Endothelial cell of umbilical vein (primary cell): Measurements from ENCODE around the gene FOXN1. TPM values are rescaled to one million over a fixed set of nuclear protein-coding genes. Genes with fewer than 3 reads are reported as not detected.

Source experiments
- BruUV-seq: library from RNA; stranded (reverse); fragments of 400-500 nt; replicated peaks from 2 replicates; lab custom pipeline; 2021; lab: Mats Ljungman, UMichigan
- CTCF ChIA-PET: fragments of 300-600, 350-600 bp; sonication (Branson Sonifier 250); formaldehyde crosslinking; loops from one replicate; lab custom pipeline; 2021; ENCODE audit warnings: antibody characterized with exemption, inconsistent platforms; lab: Charles Lee
- POLR2A ChIA-PET: fragments of 300-600, 350-600 bp; sonication (Branson Sonifier 250); formaldehyde crosslinking; loops from one replicate; lab custom pipeline; 2021; ENCODE audit warnings: antibody characterized with exemption, inconsistent platforms; lab: Charles Lee
- DNase-seq: peaks from one replicate; pipeline ENCODE4 v3.0.0-alpha.2; 2011; ENCODE audit warnings: low read depth, low spot score
- FAIRE-seq: peaks from 2 replicates; lab custom pipeline; 2011; peaks lifted over from hg19 to GRCh38; lab: Jason Lieb, UNC
- H2AFZ ChIP-seq: 2 replicates; pipeline ENCODE4 v1.6.0; 2012; ENCODE audit warnings: low read depth, low read length, control low read depth, inconsistent platforms
- H3K27ac ChIP-seq: 2 replicates; pipeline ENCODE4 v1.5.1; 2011; ENCODE audit warnings: low read depth, mild to moderate bottlenecking, control low read depth, low read length, moderate library complexity; ENCODE audit not compliant: insufficient read depth
- H3K27me3 ChIP-seq, 2 experiments: 2 replicates each; pipeline versions ENCODE4 v1.6.0 to v1.6.1; 2011; ENCODE audit warnings: low read length in 2 of 2, mixed read lengths in 1 of 2; ENCODE audit not compliant: control insufficient read depth in 2 of 2, insufficient read depth in 2 of 2
- H3K36me3 ChIP-seq, 2 experiments: 2 replicates in 1 of 2; 3 replicates in 1 of 2; pipeline ENCODE4 v1.5.1; 2011; ENCODE audit warnings: low read length in 2 of 2, mild to moderate bottlenecking in 1 of 2, moderate library complexity in 1 of 2; ENCODE audit not compliant: control insufficient read depth in 2 of 2, insufficient read depth in 2 of 2; ENCODE audit errors: extremely low read depth in 1 of 2
- H3K4me1 ChIP-seq: 3 replicates; pipeline ENCODE4 v1.5.1; 2011; ENCODE audit warnings: mild to moderate bottlenecking, low read length; ENCODE audit not compliant: control insufficient read depth, insufficient read depth; ENCODE audit errors: extremely low read depth
- H3K4me2 ChIP-seq: 2 replicates; pipeline ENCODE4 v1.6.1; 2011; ENCODE audit warnings: low read length, control low read depth, mixed read lengths; ENCODE audit not compliant: insufficient read depth
- H3K4me3 ChIP-seq, 3 experiments: fragments of 200-600 bp in 1 of 3; sonication (generic), shearing (Covaris generic) in 1 of 3; replicated peaks in 1 of 3; 2 replicates each; pipeline ENCODE4 v1.5.1; 2011 to 2016; ENCODE audit warnings: control low read depth in 3 of 3, low read length in 3 of 3, mild to moderate bottlenecking in 2 of 3, inconsistent platforms in 1 of 3, low read depth in 1 of 3, moderate library complexity in 1 of 3; ENCODE audit not compliant: insufficient read depth in 1 of 3
- H3K79me2 ChIP-seq: 2 replicates; pipeline ENCODE4 v1.6.0; 2012; ENCODE audit warnings: low read length, inconsistent platforms; ENCODE audit not compliant: control insufficient read depth, insufficient read depth
- H3K9ac ChIP-seq: replicated peaks from 2 replicates; pipeline ENCODE3; 2011; ENCODE audit warnings: low read length, control low read depth; ENCODE audit not compliant: insufficient read depth; ENCODE audit errors: extremely low read depth
- H3K9me1 ChIP-seq: replicated peaks from 3 replicates; pipeline ENCODE4 v1.6.0; 2011; ENCODE audit warnings: mild to moderate bottlenecking, low read length; ENCODE audit not compliant: control insufficient read depth, insufficient read depth; ENCODE audit errors: extremely low read depth
- H3K9me3 ChIP-seq: replicated peaks from 2 replicates; pipeline ENCODE4 v1.5.1; 2012; ENCODE audit warnings: low read length, inconsistent platforms; ENCODE audit not compliant: control insufficient read depth, insufficient read depth
- H4K20me1 ChIP-seq: replicated peaks from 2 replicates; pipeline ENCODE3; 2011; ENCODE audit warnings: mild to moderate bottlenecking, low read length; ENCODE audit not compliant: control insufficient read depth, insufficient read depth; ENCODE audit errors: extremely low read depth
- CTCF ChIP-seq, 2 donors: IDR thresholded peaks; 1 replicate in 1 of 2; 2 replicates in 1 of 2; pipeline ENCODE4 v1.5.1; 2011; ENCODE audit warnings: low read length in 2 of 2, mild to moderate bottlenecking in 2 of 2, moderate library complexity in 2 of 2, control low read depth in 1 of 2, inconsistent platforms in 1 of 2, low read depth in 1 of 2; ENCODE audit not compliant: insufficient read depth in 1 of 2; ENCODE audit errors: extremely low read depth in 1 of 2
- FOS ChIP-seq: IDR thresholded peaks from 2 replicates; pipeline ENCODE4 v1.6.1; 2011; ENCODE audit warnings: mild to moderate bottlenecking, low read length, moderate library complexity, borderline replicate concordance; ENCODE audit not compliant: insufficient read depth
- JUN ChIP-seq: IDR thresholded peaks from 2 replicates; pipeline ENCODE4 v1.6.1; 2011; ENCODE audit warnings: borderline replicate concordance, low read depth; ENCODE audit not compliant: insufficient read length, insufficient read depth
- MAX ChIP-seq: IDR thresholded peaks from 2 replicates; pipeline ENCODE4 v1.6.1; 2011; ENCODE audit not compliant: insufficient read depth, insufficient read length
- MYC ChIP-seq: IDR thresholded peaks from one replicate; pipeline ENCODE4 v1.6.1; 2011; ENCODE audit warnings: mild to moderate bottlenecking, low read depth, low read length
- POLR2AphosphoS5 ChIP-seq: IDR thresholded peaks from 2 replicates; pipeline ENCODE4 v1.6.1; 2012; ENCODE audit warnings: low read depth, mild to moderate bottlenecking, control low read depth, low read length, moderate library complexity; ENCODE audit not compliant: insufficient read depth
- dilution Hi-C: fragments of 300-500 bp; cut with MboI; formaldehyde crosslinking; loops from one replicate; pipeline ENCODE4 v1.15.0; 2019; ENCODE audit warnings: low sequenced_read_pairs; ENCODE audit not compliant: extremely low pct_ligation_motif_present
- intact Hi-C: fragments of 100-400 bp; cut with micrococcal nuclease; formaldehyde crosslinking; loops from one replicate; pipeline ENCODE4 v1.10.0; 2022
- polyA plus RNA-seq, 4 experiments: library from polyadenylated mRNA; depleted of rRNA in 3 of 4; stranded (reverse) in 3 of 4; unstranded in 1 of 4; fragments of >200 nt; gene quantifications; 2 replicates each; pipeline versions ENCODE4 v1.2.1 to v1.2.3, GENCODE V29; 2011 to 2012; ENCODE audit warnings: missing spikeins in 1 of 4
- total RNA-seq: library from RNA; stranded (reverse); gene quantifications from 2 replicates; pipeline ENCODE4 v1.2.3, GENCODE V29; 2021

The FOXN1 gene
- total and polyA plus RNA-seq, 2 donors (not counting 3 experiments of a cell fraction or from before 2014, with no cell fraction given), result not detected

GRCh38 chr17:28563475-28563874, 57.3 kb downstream of the FOXN1 start:
- no peak for TF ChIP-seq CTCF (IDR thresholded peaks at IDR 0.05; ENCODE audit: extremely low read depth in 1 of 2, insufficient read depth in 1 of 2, low read depth in 1 of 2, low read length in 2 of 2)
- no peak for TF ChIP-seq MYC
- TF ChIP-seq MAX, result no peak
- TF ChIP-seq FOS, result no peak
- no peak for TF ChIP-seq POLR2AphosphoS5
- no peak for TF ChIP-seq JUN

More at GRCh38 chr17:28563475-28563874, 57.3 kb downstream of the FOXN1 start:
- H3K4me3 ChIP-seq, result no peak overlapping the region
- H3K9me1 ChIP-seq, result no peaks in the 10 kb centered on the region
- ChIA-PET CTCF (no interaction called here), POLR2A (no interaction called here)
- no peak overlapping the region for H3K4me2 ChIP-seq
- H3K36me3 ChIP-seq, result peaks cover 4 to 7% of the 10 kb centered on the region in 2 experiments
- H3K9me3 ChIP-seq, result no peaks in the 10 kb centered on the region
- FAIRE-seq, result peak; percentile 58
- dilution Hi-C loops (no loop called here), intact Hi-C loops (no loop called here)
- DNase-seq, result peak; percentile 38
- peaks cover 3% of the 10 kb centered on the region for H3K79me2 ChIP-seq
- H3K9ac ChIP-seq, result no peak overlapping the region
- H3K27ac ChIP-seq, result no peak overlapping the region
- no peaks in the 10 kb centered on the region for H3K27me3 ChIP-seq
- H3K4me1 ChIP-seq, result no peaks in the 10 kb centered on the region
- no peaks in the 10 kb centered on the region for H4K20me1 ChIP-seq
- no peak overlapping the region for H2AFZ ChIP-seq
- BruUV-seq, result no TSS peak
